22Rv1 (cell line): Measurements from ENCODE around the gene EOLA2.
"Not testable (repeated sequence)": the region's sequence is repeated elsewhere in the genome, so short reads cannot be mapped to it uniquely, and the experiment has no call there.

ENCODE experiments used
- CTCF ChIP-seq: fragments of 450-650 bp; IDR thresholded peaks from 2 replicates; pipeline ENCODE4 v1.5.1; 2017; ENCODE audit warnings: mild to moderate bottlenecking
- ZFX ChIP-seq: fragments of 450-650 bp; IDR thresholded peaks from 2 replicates; pipeline ENCODE4 v1.6.1; 2017; ENCODE audit warnings: antibody characterized with exemption, borderline replicate concordance

- TF ChIP-seq CTCF, ZFX: not testable (repeated sequence)
These were observed 6.1 kb downstream of the EOLA2 start for GRCh38 chrX:149932150-149932549.
